Hepatocyte (in vitro differentiated cells): Measurements from ENCODE around the gene EXOC2. TPM values are rescaled to one million over a fixed set of nuclear protein-coding genes. Genes with fewer than 3 reads are reported as not detected.

ENCODE experiments used
- DNase-seq: peaks from one replicate; pipeline ENCODE4 v3.0.0-alpha.2; 2016; ENCODE audit warnings: low spot score
- H2AFZ ChIP-seq: fragments of 200-600 bp; sonication (generic); 2 replicates; pipeline ENCODE4 v1.6.0; 2016; ENCODE audit warnings: antibody characterized with exemption, mild to moderate bottlenecking
- H3K27ac ChIP-seq: fragments of 200-600 bp; sonication (generic); 2 replicates; pipeline ENCODE4 v1.5.1; 2016; ENCODE audit warnings: mild to moderate bottlenecking
- H3K27me3 ChIP-seq: fragments of 200-600 bp; sonication (generic); 2 replicates; pipeline ENCODE4 v1.6.1; 2016
- H3K36me3 ChIP-seq: fragments of 200-600 bp; sonication (generic); replicated peaks from 2 replicates; pipeline ENCODE4 v1.5.1; 2016; ENCODE audit warnings: low read depth; ENCODE audit not compliant: insufficient read depth
- H3K4me1 ChIP-seq: fragments of 200-600 bp; sonication (generic); 2 replicates; pipeline ENCODE4 v1.5.1; 2016; ENCODE audit warnings: mild to moderate bottlenecking, moderate library complexity; ENCODE audit not compliant: insufficient read depth
- H3K4me2 ChIP-seq: fragments of 200-600 bp; sonication (generic); 2 replicates; pipeline ENCODE4 v1.6.0; 2016
- H3K4me3 ChIP-seq: fragments of 200-600 bp; sonication (generic); 2 replicates; pipeline ENCODE4 v1.5.1; 2016; ENCODE audit warnings: mild to moderate bottlenecking
- H3K79me2 ChIP-seq: fragments of 200-600 bp; sonication (generic); 2 replicates; pipeline ENCODE4 v1.6.0; 2017; ENCODE audit warnings: mild to moderate bottlenecking
- H3K9me2 ChIP-seq: fragments of 200-600 bp; sonication (generic); replicated peaks from 2 replicates; pipeline ENCODE4 v1.6.0; 2017; ENCODE audit warnings: mild to moderate bottlenecking; ENCODE audit not compliant: insufficient read depth
- H3K9me3 ChIP-seq: fragments of 200-600 bp; sonication (generic); 2 replicates; pipeline ENCODE4 v1.5.1; 2016; ENCODE audit warnings: low read depth, mild to moderate bottlenecking
- H4K20me1 ChIP-seq: fragments of 200-600 bp; sonication (generic); 2 replicates; pipeline ENCODE4 v1.6.0; 2016; ENCODE audit warnings: mild to moderate bottlenecking; ENCODE audit not compliant: insufficient read depth, poor library complexity, severe bottlenecking
- EZH2 ChIP-seq: fragments of 200-600 bp; sonication (generic); IDR thresholded peaks from 2 replicates; pipeline ENCODE4 v1.6.1; 2016; ENCODE audit warnings: antibody characterized with exemption, mild to moderate bottlenecking, borderline replicate concordance
- EZH2phosphoT487 ChIP-seq: fragments of 200-600 bp; sonication (generic); IDR thresholded peaks from one replicate; pipeline ENCODE4 v1.6.1; 2018; ENCODE audit warnings: antibody characterized with exemption, mild to moderate bottlenecking, low read depth, moderate library complexity; ENCODE audit not compliant: unreplicated experiment, severe bottlenecking
- WGBS: methylation state at CpG from one replicate; pipeline ENCODE4 v1.1.6; 2016; ENCODE audit warnings: low lambda C conversion rate; ENCODE audit errors: missing lambda C conversion rate; 5-methylcytosine and 5-hydroxymethylcytosine counted together
- polyA plus RNA-seq: library from polyadenylated mRNA; unstranded; fragments of >200 nt; fragmentation: Nextera tagmentation; extraction: Ambion mirVana; gene quantifications from 2 replicates; pipeline ENCODE4 v1.2.1, GENCODE V29; 2016
- total RNA-seq: library from RNA; depleted of rRNA; stranded (reverse); fragments of >200 nt; gene quantifications from 2 replicates; pipeline ENCODE4 v1.2.3, GENCODE V29; 2014
- TF ChIP-seq, protein P1 (sequence below): fragments of 200-600 bp; sonication (generic); IDR thresholded peaks from 2 replicates; pipeline ENCODE4 v1.5.1; 2016; ENCODE audit warnings: antibody characterized with exemption, mild to moderate bottlenecking; ENCODE audit not compliant: poor library complexity

EXOC2 gene
- total and polyA plus RNA-seq, 2 experiments from 2014 or later: 15.4 to 27.0 TPM

DNA sequence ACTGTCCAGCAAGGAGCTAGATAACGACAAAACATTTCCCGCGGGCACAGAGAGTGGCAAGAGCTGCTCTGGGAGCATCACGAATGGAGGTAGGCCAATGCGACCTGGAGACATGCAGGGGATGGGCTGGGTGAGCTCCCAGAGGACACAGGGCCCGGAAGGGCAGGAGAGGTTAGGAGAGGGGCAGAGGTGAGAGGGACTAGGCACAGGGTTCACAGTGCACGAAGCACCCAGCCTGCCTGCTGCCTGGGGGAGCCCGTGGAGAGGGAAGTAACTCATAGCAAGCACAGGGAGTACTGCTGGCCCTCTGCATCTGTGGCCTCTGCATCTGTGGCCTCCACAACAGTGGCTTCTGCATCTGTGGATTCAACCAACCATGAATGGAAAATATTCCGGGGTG lies 162.5 kb downstream of the EXOC2 start:
- Histone ChIP-seq H2AFZ (no peak overlapping the region), H3K79me2 (no peaks in the 10 kb centered on the region), H3K4me1 (no peaks in the 10 kb centered on the region), H3K4me3 (no peak overlapping the region), H3K9me2 (no peaks in the 10 kb centered on the region), H3K27ac (no peak overlapping the region), H3K36me3 (no peaks in the 10 kb centered on the region), H3K4me2 (no peak overlapping the region), H3K9me3 (no peaks in the 10 kb centered on the region), H4K20me1 (no peaks in the 10 kb centered on the region), H3K27me3 (no peaks in the 10 kb centered on the region)
- no peak for DNase-seq
- TF ChIP-seq, protein P1, sequence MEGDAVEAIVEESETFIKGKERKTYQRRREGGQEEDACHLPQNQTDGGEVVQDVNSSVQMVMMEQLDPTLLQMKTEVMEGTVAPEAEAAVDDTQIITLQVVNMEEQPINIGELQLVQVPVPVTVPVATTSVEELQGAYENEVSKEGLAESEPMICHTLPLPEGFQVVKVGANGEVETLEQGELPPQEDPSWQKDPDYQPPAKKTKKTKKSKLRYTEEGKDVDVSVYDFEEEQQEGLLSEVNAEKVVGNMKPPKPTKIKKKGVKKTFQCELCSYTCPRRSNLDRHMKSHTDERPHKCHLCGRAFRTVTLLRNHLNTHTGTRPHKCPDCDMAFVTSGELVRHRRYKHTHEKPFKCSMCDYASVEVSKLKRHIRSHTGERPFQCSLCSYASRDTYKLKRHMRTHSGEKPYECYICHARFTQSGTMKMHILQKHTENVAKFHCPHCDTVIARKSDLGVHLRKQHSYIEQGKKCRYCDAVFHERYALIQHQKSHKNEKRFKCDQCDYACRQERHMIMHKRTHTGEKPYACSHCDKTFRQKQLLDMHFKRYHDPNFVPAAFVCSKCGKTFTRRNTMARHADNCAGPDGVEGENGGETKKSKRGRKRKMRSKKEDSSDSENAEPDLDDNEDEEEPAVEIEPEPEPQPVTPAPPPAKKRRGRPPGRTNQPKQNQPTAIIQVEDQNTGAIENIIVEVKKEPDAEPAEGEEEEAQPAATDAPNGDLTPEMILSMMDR: no peak
- TF ChIP-seq EZH2phosphoT487: no peak
- no peak for TF ChIP-seq EZH2
- WGBS: 96% methylated on average over 9 of the region's 9 CpGs

DNA sequence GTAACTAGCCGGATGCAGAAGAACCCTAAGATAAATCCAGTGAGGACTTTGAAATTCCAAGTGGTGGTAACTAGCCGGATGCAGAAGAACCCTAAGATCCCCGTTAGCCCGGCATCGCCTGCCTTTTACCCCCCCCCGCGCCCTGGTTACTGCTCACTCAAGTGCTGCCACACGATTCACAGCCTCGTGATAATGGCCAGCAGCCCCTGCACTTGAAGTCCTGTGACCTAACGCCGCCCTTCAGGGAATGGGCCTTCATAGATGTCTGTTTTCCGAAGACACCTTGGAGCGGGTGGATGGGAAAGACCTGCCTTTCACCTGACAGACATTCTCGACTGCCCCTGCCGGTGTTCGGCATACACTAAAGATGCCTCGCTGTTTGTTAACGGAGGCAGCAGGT lies 163.9 kb downstream of the EXOC2 start:
- WGBS: 96% methylated on average over 18 of the region's 18 CpGs
- H3K4me2 ChIP-seq: no peak overlapping the region
- no peak overlapping the region for H3K4me3 ChIP-seq
- H2AFZ ChIP-seq: no peak overlapping the region
- TF ChIP-seq EZH2: no peak
- TF ChIP-seq, protein P1: no peak
- TF ChIP-seq EZH2phosphoT487: no peak
- no peak for DNase-seq
- no peaks in the 10 kb centered on the region for H4K20me1 ChIP-seq
- H3K79me2 ChIP-seq: no peaks in the 10 kb centered on the region
- no peak overlapping the region for H3K27ac ChIP-seq
- no peaks in the 10 kb centered on the region for H3K9me2 ChIP-seq
- no peaks in the 10 kb centered on the region for H3K4me1 ChIP-seq
- no peaks in the 10 kb centered on the region for H3K27me3 ChIP-seq
- H3K9me3 ChIP-seq: no peaks in the 10 kb centered on the region
- no peaks in the 10 kb centered on the region for H3K36me3 ChIP-seq

DNA sequence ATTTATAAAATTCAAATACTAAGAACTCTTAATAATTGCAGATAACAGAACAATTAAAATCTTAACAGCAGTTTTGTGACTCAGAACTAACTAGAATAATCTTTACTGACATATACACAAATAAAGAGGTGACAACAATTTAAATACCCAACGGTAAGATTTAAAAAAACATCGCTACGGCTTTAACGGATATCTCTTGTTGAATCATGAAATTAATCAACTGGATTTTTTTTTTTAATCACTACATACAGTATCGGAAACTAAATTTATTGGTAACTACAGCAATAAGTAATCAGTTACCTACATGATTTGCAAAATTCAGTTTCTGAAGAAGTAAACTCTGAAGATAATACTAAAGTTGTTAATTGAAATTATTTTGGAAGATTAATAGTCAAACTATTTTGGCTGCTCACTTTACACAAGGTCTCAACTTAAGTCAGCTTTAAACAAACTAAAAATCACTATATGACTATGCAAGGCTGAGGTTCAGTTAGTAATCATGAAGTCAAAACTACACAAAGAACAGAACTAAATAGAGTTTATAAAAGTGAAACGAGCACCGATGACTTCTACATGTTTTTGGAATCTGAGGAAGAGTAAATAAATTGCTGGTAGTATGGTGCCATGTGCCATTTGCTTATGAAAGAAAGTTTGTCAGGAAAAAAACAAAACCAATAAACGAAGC lies 164.8 kb downstream of the EXOC2 start:
- H3K27me3 ChIP-seq: no peaks in the 10 kb centered on the region
- WGBS: 96% methylated on average over 8 of the region's 8 CpGs
- TF ChIP-seq, protein P1: no peak
- no peak for TF ChIP-seq EZH2phosphoT487
- TF ChIP-seq EZH2: no peak

DNA sequence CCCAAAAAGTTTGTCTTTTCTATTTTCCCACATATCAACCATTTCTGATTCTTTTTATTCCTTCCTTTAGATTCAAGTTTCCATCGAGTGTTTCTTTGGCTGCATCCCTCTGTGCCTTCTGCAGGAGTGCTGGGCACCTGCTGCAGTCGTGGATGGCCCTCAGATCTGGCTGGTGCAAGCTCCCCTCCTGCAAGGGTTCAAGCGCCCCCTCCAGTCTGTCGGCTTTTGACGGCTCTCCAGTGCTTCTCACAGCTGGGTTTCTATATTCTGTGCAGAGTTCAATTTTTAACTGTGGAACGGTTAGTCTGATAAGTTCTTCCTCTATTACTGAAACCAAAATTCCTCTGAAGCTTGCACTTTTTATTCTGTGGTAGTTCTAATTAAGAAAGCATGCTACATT lies 168.1 kb downstream of the EXOC2 start:
- Histone ChIP-seq H3K36me3 (no peaks in the 10 kb centered on the region), H3K9me2 (no peaks in the 10 kb centered on the region), H3K79me2 (no peaks in the 10 kb centered on the region), H3K27me3 (no peaks in the 10 kb centered on the region), H4K20me1 (no peaks in the 10 kb centered on the region), H3K4me3 (no peak overlapping the region), H3K9me3 (no peaks in the 10 kb centered on the region), H2AFZ (no peak overlapping the region), H3K27ac (no peak overlapping the region), H3K4me1 (no peaks in the 10 kb centered on the region), H3K4me2 (no peak overlapping the region)
- no peak for DNase-seq
- 68% methylated on average over 6 of the region's 6 CpGs for WGBS
- TF ChIP-seq, protein P1: no peak
- TF ChIP-seq EZH2phosphoT487 (no peak), EZH2 (no peak)

More for the DNA sequence above, 164.8 kb downstream of the EXOC2 start:
- Histone ChIP-seq H3K27ac (no peak overlapping the region), H3K9me2 (no peaks in the 10 kb centered on the region), H3K79me2 (no peaks in the 10 kb centered on the region), H4K20me1 (no peaks in the 10 kb centered on the region), H2AFZ (no peak overlapping the region), H3K4me1 (no peaks in the 10 kb centered on the region), H3K9me3 (no peaks in the 10 kb centered on the region), H3K36me3 (no peaks in the 10 kb centered on the region), H3K4me3 (no peak overlapping the region), H3K4me2 (no peak overlapping the region)
- no peak for DNase-seq
